HepG2 (cell line): ENCODE measurements around the gene NFATC4. TPM values are rescaled to one million over a fixed set of nuclear protein-coding genes. Genes with fewer than 3 reads are reported as not detected.

Source experiments
- ATAC-seq: fragments of 200-7000 bp; cut with Tn5 transposase; 3 replicates; pipeline ENCODE4 v1.9.1; 2020; ENCODE audit warnings: mild to moderate bottlenecking, moderate library complexity
- BruUV-seq: library from RNA; stranded (reverse); fragments of 400-500 nt; replicated peaks from 2 replicates; lab custom pipeline; 2021; lab: Mats Ljungman, UMichigan
- CTCF ChIA-PET: fragments of 300-600 bp; formaldehyde crosslinking; extraction: SDS; loops from one replicate; lab custom pipeline; 2021; ENCODE audit warnings: low total read pairs, inconsistent platforms, low intra/inter-chr PET ratio; lab: Yijun Ruan, JAX
- POLR2A ChIA-PET: fragments of 350-600 bp; sonication (Branson Sonifier 250); formaldehyde crosslinking; loops from one replicate; lab custom pipeline; 2020; ENCODE audit warnings: antibody characterized with exemption, inconsistent platforms; lab: Yijun Ruan, JAX
- DNase-seq: peaks from one replicate; pipeline ENCODE4 v3.0.0-alpha.2; 2015; ENCODE audit warnings: low spot score
- FAIRE-seq: peaks from 3 replicates; lab custom pipeline; 2011; peaks lifted over from hg19 to GRCh38; lab: Jason Lieb, UNC
- H2AFZ ChIP-seq: one replicate; pipeline ENCODE4 v1.6.1; 2011; ENCODE audit warnings: low read length, inconsistent platforms
- H3K27ac ChIP-seq: fragments of 300-600 bp; 3 replicates; pipeline ENCODE4 v1.8.0; 2011; ENCODE audit warnings: mixed run types, mild to moderate bottlenecking, mixed read lengths, low read length, inconsistent platforms; ENCODE audit not compliant: insufficient read depth; ENCODE audit errors: extremely low read length
- H3K27me3 ChIP-seq, 2 experiments: fragments of 200-600 bp in 1 of 2; 2 replicates in 1 of 2; 3 replicates in 1 of 2; pipeline versions ENCODE4 v1.6.0 to v1.8.0; 2011; ENCODE audit warnings: low read length in 2 of 2, mild to moderate bottlenecking in 2 of 2, moderate library complexity in 2 of 2, inconsistent platforms in 1 of 2; ENCODE audit not compliant: insufficient read depth in 2 of 2, control insufficient read depth in 1 of 2
- H3K36me3 ChIP-seq, 2 experiments: fragments of 200-600 bp in 1 of 2; replicated peaks in 1 of 2; 2 replicates in 1 of 2; 3 replicates in 1 of 2; pipeline versions ENCODE4 v1.5.1 to v1.8.0; 2011; ENCODE audit warnings: low read length in 2 of 2, inconsistent platforms in 1 of 2; ENCODE audit not compliant: insufficient read depth in 2 of 2, control insufficient read depth in 1 of 2
- H3K4me1 ChIP-seq: 2 replicates; pipeline ENCODE4 v1.5.1; 2012; ENCODE audit warnings: low read length, inconsistent platforms; ENCODE audit not compliant: insufficient read depth
- H3K4me2 ChIP-seq: 2 replicates; pipeline ENCODE4 v1.6.0; 2011; ENCODE audit warnings: low read depth, low read length, inconsistent platforms
- H3K4me3 ChIP-seq, 3 experiments: fragments of 200-600 bp in 1 of 3; sonication (generic), shearing (Covaris generic) in 1 of 3; replicated peaks in 1 of 3; 2 replicates each; pipeline ENCODE4 v1.5.1; 2011 to 2016; ENCODE audit warnings: low read length in 3 of 3, inconsistent platforms in 2 of 3, low read depth in 2 of 3, mild to moderate bottlenecking in 2 of 3, control low read depth in 1 of 3, mixed read lengths in 1 of 3; ENCODE audit not compliant: insufficient read depth in 1 of 3
- H3K79me2 ChIP-seq: one replicate; pipeline ENCODE4 v1.6.1; 2011; ENCODE audit warnings: low read length, inconsistent platforms; ENCODE audit not compliant: insufficient read depth
- H3K9ac ChIP-seq: 2 replicates; pipeline ENCODE4 v1.6.0; 2011; ENCODE audit warnings: mild to moderate bottlenecking, low read depth, low read length, inconsistent platforms; ENCODE audit not compliant: insufficient read depth
- H3K9me3 ChIP-seq: 2 replicates; pipeline ENCODE4 v1.5.1; 2012; ENCODE audit warnings: mild to moderate bottlenecking, low read length
- H4K20me1 ChIP-seq: 2 replicates; pipeline ENCODE4 v1.6.0; 2011; ENCODE audit warnings: inconsistent platforms, mild to moderate bottlenecking, low read length, moderate library complexity; ENCODE audit not compliant: insufficient read depth
- ATF7 ChIP-seq, 2 experiments: fragments of 450-650 bp in 1 of 2; sonication (generic) in 1 of 2; formaldehyde crosslinking in 1 of 2; IDR thresholded peaks; 2 replicates each; pipeline versions ENCODE4 v1.4.0 to v1.6.1; 2016 to 2020; ENCODE audit warnings: antibody characterized with exemption in 1 of 2, mild to moderate bottlenecking in 1 of 2, missing genetic modification reagents in 1 of 2
- CREBL2 ChIP-seq: sonication (generic); formaldehyde crosslinking; IDR thresholded peaks from 2 replicates; pipeline ENCODE4 v1.8.1; 2023; ENCODE audit warnings: missing genetic modification reagents, mild to moderate bottlenecking, borderline replicate concordance
- HOXA5 ChIP-seq: sonication (generic); formaldehyde crosslinking; IDR thresholded peaks from 2 replicates; pipeline ENCODE4 v1.4.0; 2020; ENCODE audit warnings: missing genetic modification reagents
- HOXD1 ChIP-seq: sonication (generic); formaldehyde crosslinking; IDR thresholded peaks from 2 replicates; pipeline ENCODE4 v1.5.0; 2020; ENCODE audit warnings: missing genetic modification reagents
- JARID2 ChIP-seq: sonication (generic); formaldehyde crosslinking; IDR thresholded peaks from 2 replicates; pipeline ENCODE4 v1.8.1; 2023; ENCODE audit warnings: missing genetic modification reagents, inconsistent platforms; ENCODE audit not compliant: insufficient replicate concordance
- MTA3 ChIP-seq: sonication (generic); formaldehyde crosslinking; IDR thresholded peaks from 2 replicates; pipeline ENCODE4 v1.4.0; 2020; ENCODE audit warnings: missing genetic modification reagents
- MTF1 ChIP-seq: sonication (generic); formaldehyde crosslinking; IDR thresholded peaks from 2 replicates; pipeline ENCODE4 v1.5.0; 2020; ENCODE audit warnings: missing genetic modification reagents
- NR2F6 ChIP-seq, 2 experiments: IDR thresholded peaks; 2 replicates each; pipeline ENCODE4 v1.6.1; 2016; ENCODE audit warnings: antibody characterized with exemption in 1 of 2, mild to moderate bottlenecking in 1 of 2
- RFXAP ChIP-seq: sonication (generic); formaldehyde crosslinking; IDR thresholded peaks from 2 replicates; pipeline ENCODE4 v1.4.0; 2020; ENCODE audit warnings: missing genetic modification reagents, borderline replicate concordance
- SMARCC2 ChIP-seq: fragments of 450-650 bp; IDR thresholded peaks from 2 replicates; pipeline ENCODE4 v1.6.1; 2017; ENCODE audit warnings: antibody characterized with exemption, mild to moderate bottlenecking
- SNAPC2 ChIP-seq: sonication (generic); formaldehyde crosslinking; IDR thresholded peaks from 2 replicates; pipeline ENCODE4 v1.8.1; 2022; ENCODE audit warnings: mild to moderate bottlenecking, missing genetic modification reagents
- SPEN ChIP-seq: sonication (generic); formaldehyde crosslinking; IDR thresholded peaks from 2 replicates; pipeline ENCODE4 v1.5.1; 2020; ENCODE audit warnings: low read depth, mild to moderate bottlenecking, missing genetic modification reagents
- THRA ChIP-seq: sonication (generic); formaldehyde crosslinking; IDR thresholded peaks from 2 replicates; pipeline ENCODE4 v1.4.0; 2020; ENCODE audit warnings: missing genetic modification reagents, borderline replicate concordance
- TMF1 ChIP-seq: sonication (generic); formaldehyde crosslinking; IDR thresholded peaks from 2 replicates; pipeline ENCODE4 v1.8.1; 2022; ENCODE audit warnings: low read depth, missing genetic modification reagents
- ZBTB8A ChIP-seq: sonication (generic); formaldehyde crosslinking; IDR thresholded peaks from 2 replicates; pipeline ENCODE4 v1.4.0; 2020; ENCODE audit warnings: mild to moderate bottlenecking, low read depth, missing genetic modification reagents, borderline replicate concordance
- ZHX1 ChIP-seq: sonication (generic); formaldehyde crosslinking; IDR thresholded peaks from 2 replicates; pipeline ENCODE4 v1.8.1; 2022; ENCODE audit warnings: low read depth, mild to moderate bottlenecking, missing genetic modification reagents
- ZNF101 ChIP-seq: sonication (generic); formaldehyde crosslinking; IDR thresholded peaks from 2 replicates; pipeline ENCODE4 v1.4.0; 2020; ENCODE audit warnings: mild to moderate bottlenecking, low read depth, missing genetic modification reagents, borderline replicate concordance
- ZNF17 ChIP-seq: sonication (generic); formaldehyde crosslinking; IDR thresholded peaks from 2 replicates; pipeline ENCODE4 v1.5.0; 2020; ENCODE audit warnings: mild to moderate bottlenecking, missing genetic modification reagents
- ZNF225 ChIP-seq: sonication (generic); formaldehyde crosslinking; IDR thresholded peaks from 2 replicates; pipeline ENCODE4 v1.4.0; 2020; ENCODE audit warnings: mild to moderate bottlenecking, missing genetic modification reagents
- WGBS: methylation state at CpG from one replicate; pipeline ENCODE4 v1.1.6; 2017; ENCODE audit warnings: low lambda C conversion rate; 5-methylcytosine and 5-hydroxymethylcytosine counted together
- in situ Hi-C: cut with HindIII; loops from 2 replicates; pipeline ENCODE4 v1.10.0; 2017; ENCODE audit warnings: low pct_unique_long_range_greater_than_20kb; ENCODE audit not compliant: extremely low pct_ligation_motif_present
- intact Hi-C: fragments of 100-400 bp; cut with micrococcal nuclease; formaldehyde crosslinking; loops from one replicate; pipeline ENCODE4 v1.10.0; 2022; ENCODE audit not compliant: unreplicated experiment
- polyA plus RNA-seq, 8 experiments: library from polyadenylated mRNA; depleted of rRNA in 3 of 8; stranded (reverse) in 7 of 8; unstranded in 1 of 8; fragments of >200 nt; fragmentation: Illumina TruSeq in 4 of 8; extraction: Trizol in 4 of 8; gene quantifications; 2 replicates each; pipeline versions ENCODE4 v1.2.1 to v1.2.3, GENCODE V29; 2011 to 2016; ENCODE audit warnings: low read depth in 4 of 8, missing spikeins in 1 of 8, mixed read lengths in 1 of 8; ENCODE audit not compliant: insufficient read depth in 1 of 8
- total RNA-seq, 5 experiments: library from RNA; depleted of rRNA; stranded (reverse); fragments of >200 nt; fragmentation: Illumina TruSeq; extraction: Trizol; gene quantifications; 2 replicates each; pipeline ENCODE4 v1.2.3, GENCODE V29; 2016; ENCODE audit warnings: low read depth in 1 of 5

Gene NFATC4
- total and polyA plus RNA-seq, 2 of the 13 experiments (the other 11 are each of a cell fraction or from before 2014, with no cell fraction given): 0.04 to 0.15 TPM

GRCh38 chr14:24399447-24399822 is 31.5 kb downstream of the NFATC4 start (continued):
- TF ChIP-seq CREBL2 (CRISPR knock-in tag): no peak
- peak; percentile 81; the same call in 1 of the 2 replicates for TF ChIP-seq ZNF225
- TF ChIP-seq ATF7 (IDR thresholded peaks at IDR 0.05): no peak
- TF ChIP-seq ATF7 (CRISPR knock-in tag; IDR thresholded peaks at IDR 0.05): peak; percentile 55; the same call in 1 of the 2 replicates
- TF ChIP-seq TMF1 (CRISPR knock-in tag): 0 out of 2 replicates have a peak, but pooled peaks have one; percentile 3
- TF ChIP-seq ZBTB8A (CRISPR knock-in tag): no peak
- no peak for TF ChIP-seq MTA3 (CRISPR knock-in tag)
- no peak for TF ChIP-seq MTF1

GRCh38 chr14:24399999-24400718 is 32.2 kb downstream of the NFATC4 start:
- Histone ChIP-seq H3K4me3 (peak overlapping the region in 2 of 3 experiments; percentile 54 to 74; a peak in 2 of 6 replicates), H4K20me1 (no peaks in the 10 kb centered on the region), H3K27me3 (peaks cover 15 to 54% of the 10 kb centered on the region in 2 experiments), H2AFZ (no peak overlapping the region), H3K27ac (no peak overlapping the region), H3K36me3 (no peaks in the 10 kb centered on the region), H3K9me3 (no peaks in the 10 kb centered on the region), H3K4me2 (peak overlapping the region; percentile 83), H3K79me2 (no peaks in the 10 kb centered on the region), H3K9ac (no peak overlapping the region), H3K4me1 (peaks cover 43% of the 10 kb centered on the region)
- intact Hi-C loops (loop anchor here (2.0 kb wide), 2 partner anchors 13 to 31 kb away; no protein-coding TSS in a partner anchor), in situ Hi-C loops (no loop called here)
- no TSS peak for BruUV-seq
- DNase-seq (no peak), FAIRE-seq (no peak), ATAC-seq (peak; percentile 54)
- WGBS: 28% methylated on average over 4 of the region's 4 CpGs
- ChIA-PET POLR2A (interaction anchor here (1.0 to 3.3 kb wide), 6 partner anchors 8 to 31 kb away, joined by 3 to 17 read pairs (median 6); partner anchors contain the start of gene KHNYN), CTCF (no interaction called here)
- TF ChIP-seq JARID2: no peak
- no peak for TF ChIP-seq ZHX1 (CRISPR knock-in tag)
- TF ChIP-seq SNAPC2: peak; percentile 73; the same call in 1 of the 2 replicates
- no peak for TF ChIP-seq THRA (CRISPR knock-in tag)
- TF ChIP-seq HOXA5 (CRISPR knock-in tag): no peak
- no peak for TF ChIP-seq ZNF101 (CRISPR knock-in tag)
- no peak for TF ChIP-seq SMARCC2
- TF ChIP-seq ZNF17 (CRISPR knock-in tag): no peak
- TF ChIP-seq NR2F6 (IDR thresholded peaks at IDR 0.05): no peak
- no peak for TF ChIP-seq NR2F6 (CRISPR knock-in tag; IDR thresholded peaks at IDR 0.05)
- TF ChIP-seq RFXAP: no peak
- no peak for TF ChIP-seq SPEN
- TF ChIP-seq HOXD1 (CRISPR knock-in tag): no peak
